Measurements from ENCODE around the gene ANKUB1.

- TF ChIP-seq POLR2A (IDR thresholded peaks at IDR 0.05; ENCODE audit: borderline replicate concordance, extremely low read depth, insufficient read depth, insufficient read length) (no peak), CTCF (IDR thresholded peaks at IDR 0.05 in 2 of 3, conservative IDR thresholded peaks at IDR 0.05 in 1 of 3; ENCODE audit: borderline replicate concordance in 1 of 3, insufficient read depth in 1 of 3, low read depth in 2 of 3, low read length in 2 of 3) (no peak), POLR2AphosphoS5 (IDR thresholded peaks at IDR 0.05; ENCODE audit: low read depth, low read length) (no peak), CBX3 (IDR thresholded peaks at IDR 0.05; ENCODE audit: low read depth) (no peak), EGR1 (IDR thresholded peaks at IDR 0.05; ENCODE audit: low read depth) (no peak), TCF7L2 (IDR thresholded peaks at IDR 0.05; ENCODE audit: borderline replicate concordance, extremely low read depth, insufficient read depth, insufficient read length) (no peak), JUND (IDR thresholded peaks at IDR 0.05) (no peak), ZNF274 (IDR thresholded peaks at IDR 0.05; ENCODE audit: low read depth, low read length) (no peak)
These were observed 39.0 kb upstream of the ANKUB1 start for GRCh38 chr3:149831321-149831720.

Measured in HCT116 (cell line).